Head of caudate nucleus (tissue), 42 donors: ENCODE results near the gene FOXL1.
A peak's percentile ranks its signal among the peaks of the same experiment; 100 is the strongest.

Experiments
- DNase-seq, 42 donors: peaks; one replicate each; pipeline versions ENCODE4 v3.0.0 to v3.0.0-alpha.2; 2020 to 2021; ENCODE audit warnings: mixed read lengths in 7 of 42
- intact Hi-C: fragments of 100-400 bp; cut with DNase I; formaldehyde crosslinking; loops from one replicate; pipeline ENCODE4 v1.15.0; 2022

FOXL1 gene

GRCh38 chr16:86578061-86578599 lies at the start of gene FOXL1:
FOXL1 (plus strand) TSS chr16:86578549; CDS start chr16:86578724, 175 bp downstream.
- DNase-seq, result no peak
- intact Hi-C loops, result no loop called here

- intact Hi-C loops, result loop anchor here (10.0 kb wide), 1 partner anchor 714 kb away; no protein-coding TSS in a partner anchor
- DNase-seq, result no peak
These were observed 49.2 kb upstream of the FOXL1 start for GRCh38 chr16:86529160-86529559.

GRCh38 chr16:86530251-86531190 lies 47.8 kb upstream of the FOXL1 start:
- intact Hi-C loops, result no loop called here
- peak in 9 of 42 donors; percentile 35 to 61 (median 47) for DNase-seq

GRCh38 chr16:86531191-86531545 lies 47.2 kb upstream of the FOXL1 start:
- peak; percentile 72 to 94 (median 86) for DNase-seq
- intact Hi-C loops, result no loop called here

- peak in 1 of 42 donors; percentile 42 for DNase-seq
- intact Hi-C loops, result no loop called here
These were observed 46.5 kb upstream of the FOXL1 start for GRCh38 chr16:86531641-86532525.

- DNase-seq, result no peak
- intact Hi-C loops, result no loop called here
These were observed 45.9 kb upstream of the FOXL1 start for GRCh38 chr16:86532526-86532815.

- intact Hi-C loops, result no loop called here
- no peak for DNase-seq
These were observed 45.3 kb upstream of the FOXL1 start for GRCh38 chr16:86533076-86533475.

GRCh38 chr16:86533767-86534351 lies 44.5 kb upstream of the FOXL1 start:
- peak in 7 of 42 donors; percentile 26 to 65 (median 41) for DNase-seq
- intact Hi-C loops, result no loop called here

- DNase-seq, result peak; percentile 33 to 83 (median 68)
- intact Hi-C loops, result no loop called here
These were observed 43.4 kb upstream of the FOXL1 start for GRCh38 chr16:86534779-86535615.

- DNase-seq, result no peak
- intact Hi-C loops, result no loop called here
These were observed 41.7 kb upstream of the FOXL1 start for GRCh38 chr16:86536621-86537020.

- DNase-seq, result no peak
- intact Hi-C loops, result no loop called here
These were observed 40.9 kb upstream of the FOXL1 start for GRCh38 chr16:86537486-86537885.

GRCh38 chr16:86538196-86538780 lies 40.1 kb upstream of the FOXL1 start:
- intact Hi-C loops, result no loop called here
- no peak for DNase-seq

- intact Hi-C loops, result no loop called here
- DNase-seq, result no peak
These were observed 37.5 kb upstream of the FOXL1 start for GRCh38 chr16:86540894-86541293.

GRCh38 chr16:86541560-86541959 lies 36.8 kb upstream of the FOXL1 start:
- DNase-seq, result no peak
- intact Hi-C loops, result no loop called here

GRCh38 chr16:86542756-86543750 lies 35.3 kb upstream of the FOXL1 start:
- intact Hi-C loops, result no loop called here
- no peak for DNase-seq

- DNase-seq, result peak in 1 of 42 donors; percentile 5
- intact Hi-C loops, result no loop called here
These were observed 32.9 kb upstream of the FOXL1 start for GRCh38 chr16:86545481-86545880.
